Esophagus squamous epithelium (tissue), 4 donors: ENCODE data around the gene IQCC.

Experiments
- POLR2A ChIP-seq, 4 donors: fragments of 450-650 bp; IDR thresholded peaks; one replicate each; pipeline ENCODE4 v1.6.1; 2017; ENCODE audit warnings: antibody characterized with exemption in 4 of 4, mild to moderate bottlenecking in 4 of 4, moderate library complexity in 3 of 4
- TF ChIP-seq, protein P1 (sequence below), 6 experiments: fragments of 450-650 bp in 4 of 6; fragments of 200-600 bp in 2 of 6; sonication (generic) in 2 of 6; IDR thresholded peaks; one replicate each; pipeline ENCODE4 v1.5.1; 2016 to 2019; ENCODE audit warnings: antibody characterized with exemption in 6 of 6, mild to moderate bottlenecking in 4 of 6, moderate library complexity in 4 of 6

DNA sequence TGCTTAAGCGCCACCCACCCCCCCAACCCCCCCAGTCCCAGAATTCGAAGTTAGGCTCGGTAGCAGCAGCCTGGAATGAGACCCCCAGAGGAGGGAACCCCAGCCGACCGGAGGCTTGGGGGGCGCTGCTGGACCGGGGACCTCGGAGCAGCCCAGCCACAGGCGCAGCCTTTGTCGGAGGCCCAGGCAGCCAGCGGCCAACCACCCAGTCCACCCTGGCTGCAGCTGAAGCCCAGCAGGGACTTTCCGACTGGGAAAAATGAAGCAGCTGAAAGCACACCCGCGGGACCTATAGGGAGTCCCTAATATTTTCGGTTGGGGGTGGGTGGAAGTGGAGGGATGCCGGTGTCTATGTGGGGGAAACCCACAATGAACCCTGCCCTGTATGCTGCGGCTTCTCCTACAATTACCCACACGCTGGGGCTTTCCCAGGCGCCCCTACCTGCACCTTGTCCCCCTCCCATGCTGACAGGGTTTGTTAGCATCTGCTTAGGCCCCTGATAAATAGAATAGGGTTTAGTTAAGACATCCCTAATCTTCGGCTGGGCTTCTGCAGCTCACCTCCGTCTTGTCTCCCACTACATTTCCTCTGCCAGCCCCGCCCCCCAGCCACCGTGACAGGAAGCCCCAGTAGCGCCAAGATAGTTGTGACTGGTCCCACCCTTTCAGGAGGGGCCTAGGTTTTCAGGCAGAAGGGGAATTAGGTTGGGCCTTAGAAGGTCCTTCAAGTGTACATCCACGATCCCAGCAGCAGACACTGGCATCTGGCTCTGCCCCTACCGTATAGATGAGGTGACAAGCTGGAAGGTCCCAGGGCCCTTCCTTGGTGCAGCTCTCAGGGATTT lies 4.2 kb upstream of the IQCC start:
- TF ChIP-seq, protein P1, sequence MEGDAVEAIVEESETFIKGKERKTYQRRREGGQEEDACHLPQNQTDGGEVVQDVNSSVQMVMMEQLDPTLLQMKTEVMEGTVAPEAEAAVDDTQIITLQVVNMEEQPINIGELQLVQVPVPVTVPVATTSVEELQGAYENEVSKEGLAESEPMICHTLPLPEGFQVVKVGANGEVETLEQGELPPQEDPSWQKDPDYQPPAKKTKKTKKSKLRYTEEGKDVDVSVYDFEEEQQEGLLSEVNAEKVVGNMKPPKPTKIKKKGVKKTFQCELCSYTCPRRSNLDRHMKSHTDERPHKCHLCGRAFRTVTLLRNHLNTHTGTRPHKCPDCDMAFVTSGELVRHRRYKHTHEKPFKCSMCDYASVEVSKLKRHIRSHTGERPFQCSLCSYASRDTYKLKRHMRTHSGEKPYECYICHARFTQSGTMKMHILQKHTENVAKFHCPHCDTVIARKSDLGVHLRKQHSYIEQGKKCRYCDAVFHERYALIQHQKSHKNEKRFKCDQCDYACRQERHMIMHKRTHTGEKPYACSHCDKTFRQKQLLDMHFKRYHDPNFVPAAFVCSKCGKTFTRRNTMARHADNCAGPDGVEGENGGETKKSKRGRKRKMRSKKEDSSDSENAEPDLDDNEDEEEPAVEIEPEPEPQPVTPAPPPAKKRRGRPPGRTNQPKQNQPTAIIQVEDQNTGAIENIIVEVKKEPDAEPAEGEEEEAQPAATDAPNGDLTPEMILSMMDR (IDR thresholded peaks at IDR 0.05) = no peak
- peak in 1 of 4 donors; percentile 13 for TF ChIP-seq POLR2A (IDR thresholded peaks at IDR 0.05)
